Hematopoietic multipotent progenitor cell treated with erythropoietin and hydrocortisone succinate and interleukin-3 and kit ligand, for 4 days (in vitro differentiated cells): ENCODE data around the gene SAMD10.
A peak's percentile ranks its signal among the peaks of the same experiment; 100 is the strongest.
"Not testable (repeated sequence)": the region's sequence is repeated elsewhere in the genome, so short reads cannot be mapped to it uniquely, and the experiment has no call there.

Experiments
- DNase-seq: peaks from one replicate; pipeline ENCODE4 v3.0.0-alpha.2; 2015

SAMD10 gene

GRCh38 chr20:63979557-63980316 lies at the start of gene SAMD10:
TSS of gene SAMD10 (minus strand) at chr20:63979642. CDS start at chr20:63979467, 175 bp downstream.
- DNase-seq, result peak; percentile 95

- DNase-seq, result no peak
Measured at GRCh38 chr20:64027981-64028685, 48.7 kb upstream of the SAMD10 start.

- no peak for DNase-seq
Measured at GRCh38 chr20:64025826-64026412, 46.5 kb upstream of the SAMD10 start.

- no peak for DNase-seq
Measured at GRCh38 chr20:64025101-64025825, 45.8 kb upstream of the SAMD10 start.

GRCh38 chr20:64024141-64024990 lies 44.9 kb upstream of the SAMD10 start:
- no peak for DNase-seq

GRCh38 chr20:64023361-64024140 lies 44.1 kb upstream of the SAMD10 start:
- no peak for DNase-seq

GRCh38 chr20:64022671-64023360 lies 43.4 kb upstream of the SAMD10 start:
- DNase-seq, result no peak

- no peak for DNase-seq
Measured at GRCh38 chr20:64021124-64021975, 41.9 kb upstream of the SAMD10 start.

GRCh38 chr20:64015635-64016034 lies 36.2 kb upstream of the SAMD10 start:
- DNase-seq, result no peak

- DNase-seq, result not testable (repeated sequence)
Measured at GRCh38 chr20:64012385-64013154, 33.1 kb upstream of the SAMD10 start.

- no peak for DNase-seq
Measured at GRCh38 chr20:64011366-64011779, 31.9 kb upstream of the SAMD10 start.

GRCh38 chr20:64010711-64011237 lies 31.3 kb upstream of the SAMD10 start:
- DNase-seq, result no peak

GRCh38 chr20:64009811-64010387 lies 30.5 kb upstream of the SAMD10 start:
- peak; percentile 30 for DNase-seq

GRCh38 chr20:64006902-64007301 lies 27.5 kb upstream of the SAMD10 start:
- no peak for DNase-seq

- no peak for DNase-seq
Measured at GRCh38 chr20:64006490-64006889, 27.0 kb upstream of the SAMD10 start.

GRCh38 chr20:64005394-64005793 lies 26.0 kb upstream of the SAMD10 start:
- DNase-seq, result no peak

GRCh38 chr20:64003960-64004725 lies 24.7 kb upstream of the SAMD10 start:
- DNase-seq, result no peak

GRCh38 chr20:64001607-64002011 lies 22.2 kb upstream of the SAMD10 start:
- no peak for DNase-seq
